ENCODE results near the gene CREBL2. TPM values are rescaled to one million over a fixed set of nuclear protein-coding genes. Genes with fewer than 3 reads are reported as not detected.

The CREBL2 gene
- total RNA-seq, 3 donors from 2014 or later (not counting 1 experiment from before 2014, with no cell fraction given), result 9.0 to 13.1 (median 10.7) TPM

DNA sequence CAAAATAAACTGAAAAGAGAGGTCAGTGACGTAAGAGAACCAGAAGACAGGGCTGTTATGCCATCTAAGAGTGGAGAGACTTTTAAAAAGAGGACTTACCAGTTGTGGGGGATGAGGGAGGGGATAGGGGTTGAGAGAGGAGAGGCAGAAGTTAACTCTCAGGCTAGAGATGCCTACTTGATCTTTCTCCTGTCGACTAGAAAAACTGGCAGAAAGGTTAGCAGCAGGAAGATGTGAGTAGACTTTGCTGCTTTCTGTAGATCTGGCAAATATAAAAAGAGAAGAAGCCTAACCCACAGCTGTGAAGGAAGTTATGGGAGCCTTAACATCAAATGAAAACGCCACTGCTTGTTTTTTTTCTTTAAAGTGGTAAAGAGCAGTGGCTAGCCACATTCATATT, 10.7 kb downstream of the CREBL2 start:
- Mint-ChIP-seq H3K27ac (peak overlapping the region; percentile 7 to 62), H3K36me3 (no peaks in the 10 kb centered on the region), H3K4me3 (peak overlapping the region; percentile 1), H3K27me3 (ENCODE audit: low read depth in 2 of 2) (no peaks in the 10 kb centered on the region), H3K4me1 (peaks cover 30 to 39% of the 10 kb centered on the region in 2 donors), H3K9me3 (no peaks in the 10 kb centered on the region)
- DNase-seq (peak in 1 of 2 donors; percentile 72), ATAC-seq (peak; percentile 30 to 52 (median 34))
- no peak for TF ChIP-seq CTCF (IDR thresholded peaks at IDR 0.05)
- 26% methylated on average over 3 of the region's 3 CpGs for WGBS (ENCODE audit: insufficient coverage)
- no peaks in the 10 kb centered on the region for H3K36me3 ChIP-seq (ENCODE audit: control insufficient read depth, insufficient read depth, low read length)
- H3K9me3 ChIP-seq (ENCODE audit: control insufficient read depth, insufficient read depth, low read length), result no peaks in the 10 kb centered on the region
- no peaks in the 10 kb centered on the region for H3K27me3 ChIP-seq (ENCODE audit: control insufficient read depth, insufficient read depth, low read length)
- no peak overlapping the region for H3K4me3 ChIP-seq (ENCODE audit: low read length)
- intact Hi-C loops (cut with micrococcal nuclease), result no loop called here
- H3K27ac ChIP-seq (ENCODE audit: low read length), result peak overlapping the region; percentile 54
- H3K4me1 ChIP-seq (ENCODE audit: control insufficient read depth, insufficient read depth, low read length), result peaks cover 2% of the 10 kb centered on the region

DNA sequence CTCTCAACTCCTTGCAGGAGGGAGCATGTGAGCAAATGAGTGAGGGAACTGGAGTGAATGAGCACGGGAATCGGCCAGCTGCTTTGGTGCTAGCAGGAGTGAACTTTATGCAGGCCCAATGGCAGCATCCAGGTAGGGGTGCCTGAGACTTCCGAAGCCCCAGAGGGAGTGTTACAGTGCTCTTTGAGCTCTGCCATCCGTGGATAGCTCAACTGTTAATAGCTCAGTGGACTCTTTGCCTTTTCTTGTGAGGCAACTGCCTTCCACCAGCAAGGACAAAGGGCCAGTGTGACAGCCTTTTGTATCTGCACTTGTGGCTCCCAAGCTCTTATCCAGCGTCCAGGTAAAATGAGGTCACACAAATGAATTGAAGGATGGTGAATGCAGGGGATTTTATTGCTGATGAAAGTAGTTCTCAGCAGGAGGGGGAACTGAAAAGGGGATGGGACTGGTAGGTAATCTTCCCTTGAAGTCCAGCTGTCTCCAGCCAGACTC, 12.9 kb downstream of the CREBL2 start:
- H3K27ac Mint-ChIP-seq, result no peak overlapping the region
- Histone ChIP-seq H3K27me3 (ENCODE audit: control insufficient read depth, insufficient read depth, low read length) (no peaks in the 10 kb centered on the region), H3K9me3 (ENCODE audit: control insufficient read depth, insufficient read depth, low read length) (no peaks in the 10 kb centered on the region), H3K4me3 (ENCODE audit: low read length) (no peak overlapping the region), H3K4me1 (ENCODE audit: control insufficient read depth, insufficient read depth, low read length) (peaks cover 2% of the 10 kb centered on the region), H3K36me3 (ENCODE audit: control insufficient read depth, insufficient read depth, low read length) (no peaks in the 10 kb centered on the region), H3K27ac (ENCODE audit: low read length) (no peak overlapping the region)
- no peak for TF ChIP-seq CTCF (IDR thresholded peaks at IDR 0.05)
- no peaks in the 10 kb centered on the region for H3K36me3 Mint-ChIP-seq
- no peak for DNase-seq
- ATAC-seq, result no peak
- no peaks in the 10 kb centered on the region for H3K27me3 Mint-ChIP-seq (ENCODE audit: low read depth in 2 of 2)
- WGBS (ENCODE audit: insufficient coverage), result 92% methylated on average over 5 of the region's 5 CpGs
- H3K9me3 Mint-ChIP-seq, result no peaks in the 10 kb centered on the region
- peaks cover 52 to 56% of the 10 kb centered on the region in 2 donors for H3K4me1 Mint-ChIP-seq
- intact Hi-C loops (cut with micrococcal nuclease), result no loop called here
- H3K4me3 Mint-ChIP-seq, result no peak overlapping the region

DNA sequence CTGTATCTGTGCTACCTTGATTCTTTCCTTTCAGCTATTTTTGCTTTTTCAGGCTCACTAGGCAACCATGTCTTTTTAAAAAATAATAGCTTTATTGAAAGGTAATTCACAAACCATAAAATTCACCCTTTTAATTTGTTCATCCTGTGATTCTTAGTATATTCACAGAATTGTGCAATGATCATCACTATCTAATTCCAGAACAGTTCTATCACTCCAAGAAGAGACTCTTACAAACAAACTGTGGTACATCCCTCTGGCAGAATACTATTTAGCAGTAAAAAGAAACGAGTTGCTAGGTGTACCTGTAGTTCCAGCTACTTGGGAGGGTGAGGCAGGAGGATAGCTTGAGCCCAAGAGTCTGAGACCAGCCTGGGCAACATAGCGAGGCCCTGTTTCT, 14.8 kb downstream of the CREBL2 start:
- 96% methylated on average over 2 of the region's 2 CpGs for WGBS (ENCODE audit: insufficient coverage)
- H3K27ac Mint-ChIP-seq, result peak overlapping the region; percentile 45 to 46
- no peak for DNase-seq
- no peak overlapping the region for H3K4me3 Mint-ChIP-seq
- peaks cover 68 to 71% of the 10 kb centered on the region in 2 donors for H3K4me1 Mint-ChIP-seq
- no peak for TF ChIP-seq CTCF (IDR thresholded peaks at IDR 0.05)
- no peak overlapping the region for H3K27ac ChIP-seq (ENCODE audit: low read length)
- no peaks in the 10 kb centered on the region for H3K36me3 Mint-ChIP-seq
- no peaks in the 10 kb centered on the region for H3K27me3 ChIP-seq (ENCODE audit: control insufficient read depth, insufficient read depth, low read length)
- no peaks in the 10 kb centered on the region for H3K9me3 ChIP-seq (ENCODE audit: control insufficient read depth, insufficient read depth, low read length)
- intact Hi-C loops (cut with micrococcal nuclease), result no loop called here
- H3K4me1 ChIP-seq (ENCODE audit: control insufficient read depth, insufficient read depth, low read length), result peaks cover 2% of the 10 kb centered on the region
- H3K4me3 ChIP-seq (ENCODE audit: low read length), result no peak overlapping the region
- no peaks in the 10 kb centered on the region for H3K9me3 Mint-ChIP-seq
- H3K27me3 Mint-ChIP-seq (ENCODE audit: low read depth in 2 of 2), result no peaks in the 10 kb centered on the region
- no peaks in the 10 kb centered on the region for H3K36me3 ChIP-seq (ENCODE audit: control insufficient read depth, insufficient read depth, low read length)
- ATAC-seq, result no peak

DNA sequence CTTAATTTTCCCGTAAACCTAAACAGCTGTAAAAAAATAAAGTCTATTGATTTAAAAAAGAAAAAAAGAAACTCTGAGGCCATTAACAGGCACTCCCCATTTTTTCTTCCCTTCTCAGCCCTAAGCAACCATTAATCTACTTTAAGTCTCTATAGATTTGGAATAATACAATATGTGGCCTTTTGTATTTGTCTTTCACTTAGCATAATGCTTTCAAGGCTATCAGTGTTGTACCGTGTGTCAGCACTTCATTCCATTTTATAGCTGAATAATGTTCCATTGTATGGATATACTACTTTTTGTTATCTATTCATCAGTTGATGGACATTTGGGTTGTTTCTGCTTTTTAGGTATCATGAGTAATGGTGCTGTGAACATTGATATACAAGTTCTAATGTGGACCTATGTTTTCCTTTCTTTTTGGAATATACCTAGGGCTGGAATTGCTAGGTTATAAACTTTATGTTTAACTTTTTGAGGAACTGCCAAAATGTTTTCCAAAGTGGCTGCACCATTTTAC, 15.7 kb downstream of the CREBL2 start:
- no peaks in the 10 kb centered on the region for H3K27me3 ChIP-seq (ENCODE audit: control insufficient read depth, insufficient read depth, low read length)
- peak overlapping the region in 1 of 2 donors; percentile 46 for H3K27ac Mint-ChIP-seq
- no peaks in the 10 kb centered on the region for H3K27me3 Mint-ChIP-seq (ENCODE audit: low read depth in 2 of 2)
- H3K36me3 Mint-ChIP-seq, result no peaks in the 10 kb centered on the region
- H3K9me3 ChIP-seq (ENCODE audit: control insufficient read depth, insufficient read depth, low read length), result no peaks in the 10 kb centered on the region
- DNase-seq (no peak), ATAC-seq (no peak)
- no peak overlapping the region for H3K4me3 ChIP-seq (ENCODE audit: low read length)
- H3K36me3 ChIP-seq (ENCODE audit: control insufficient read depth, insufficient read depth, low read length), result no peaks in the 10 kb centered on the region
- peaks cover 2% of the 10 kb centered on the region for H3K4me1 ChIP-seq (ENCODE audit: control insufficient read depth, insufficient read depth, low read length)
- peaks cover 60 to 62% of the 10 kb centered on the region in 2 donors for H3K4me1 Mint-ChIP-seq
- H3K9me3 Mint-ChIP-seq, result no peaks in the 10 kb centered on the region
- no peak for TF ChIP-seq CTCF (IDR thresholded peaks at IDR 0.05)
- WGBS (ENCODE audit: insufficient coverage), result no CpG with 5 or more reads among the region's 2 CpGs
- no peak overlapping the region for H3K4me3 Mint-ChIP-seq
- intact Hi-C loops (cut with micrococcal nuclease), result no loop called here
- no peak overlapping the region for H3K27ac ChIP-seq (ENCODE audit: low read length)

Measured in natural killer cell (primary cell).